ENCODE results near the gene CXCL11.

DNA sequence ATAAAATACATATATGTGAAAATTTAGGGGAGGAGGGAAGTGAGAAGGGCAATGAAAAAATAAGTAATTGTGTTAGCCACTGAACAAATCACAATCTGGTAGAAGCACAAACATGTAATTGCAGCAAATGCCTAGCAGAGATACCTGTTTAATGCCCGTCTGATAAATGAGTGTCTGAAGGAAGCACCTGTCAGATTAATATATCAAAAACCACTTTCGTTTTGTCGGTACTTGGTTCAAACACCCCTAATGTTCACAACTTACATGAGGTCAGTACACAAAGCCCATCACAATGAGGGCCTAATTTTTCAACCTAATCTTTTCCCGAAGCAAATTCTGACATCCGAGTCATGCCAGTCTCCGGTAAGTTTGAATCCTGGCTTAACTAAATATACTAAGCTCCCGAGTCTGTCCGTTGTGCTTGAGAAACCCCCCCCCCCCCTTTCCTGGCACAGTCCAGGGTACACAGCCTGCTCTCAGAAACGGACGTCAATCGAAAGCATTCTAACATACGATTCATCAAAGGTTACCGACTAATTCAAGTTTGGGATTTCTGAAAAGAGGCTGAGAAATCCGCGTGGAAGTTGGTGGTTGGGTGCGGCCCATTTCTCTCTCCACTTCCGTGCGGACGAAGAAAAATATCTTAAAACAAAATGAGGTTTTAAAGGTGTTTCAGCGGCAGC is 45.9 kb downstream of the CXCL11 start:
- no peak for TF ChIP-seq CTCF (IDR thresholded peaks at IDR 0.05)
- TF ChIP-seq EP300 (IDR thresholded peaks at IDR 0.05), result no peak
- no peak for TF ChIP-seq POLR2A (IDR thresholded peaks at IDR 0.05)
